NCI-H2081 (cell line): ENCODE measurements around the gene FSTL5.

Experiments
- DNase-seq, 2 experiments: peaks; one replicate each; lab custom pipeline; 2025; lab: John Stamatoyannopoulos, UW

The FSTL5 gene

DNA sequence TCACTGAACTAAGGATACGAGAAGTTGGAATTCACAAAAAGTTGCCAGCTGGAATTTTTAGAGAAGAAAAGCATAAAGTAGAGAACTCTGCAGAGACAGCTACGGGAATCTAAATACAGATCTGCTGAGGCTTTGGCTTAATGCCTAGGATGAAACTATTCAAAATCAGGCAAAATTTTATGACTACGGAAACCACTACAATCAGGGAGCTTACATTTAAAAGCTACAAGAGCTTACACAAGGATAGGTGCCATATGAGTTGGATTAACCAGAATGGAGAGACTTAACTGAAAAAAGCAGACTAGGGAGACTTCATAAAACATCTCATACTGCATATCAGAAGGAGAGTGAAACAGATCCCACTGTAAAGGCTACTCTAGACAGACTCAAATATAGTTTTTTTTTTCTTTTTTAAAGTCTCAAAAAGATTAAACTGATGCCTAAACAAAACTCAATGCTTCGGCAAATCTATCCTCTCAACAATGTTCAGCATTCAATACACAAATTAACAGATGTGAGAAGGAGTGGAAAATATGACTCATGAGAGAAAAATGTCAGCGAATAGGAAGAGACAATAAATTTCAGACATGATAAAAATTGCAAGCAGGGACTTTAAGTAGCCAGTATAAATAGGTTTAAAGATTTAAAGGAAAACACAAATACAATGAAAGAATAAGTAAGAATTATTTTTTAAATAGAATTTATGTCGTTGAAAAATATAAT lies 586.1 kb downstream of the FSTL5 start:
- no peak for DNase-seq

DNA sequence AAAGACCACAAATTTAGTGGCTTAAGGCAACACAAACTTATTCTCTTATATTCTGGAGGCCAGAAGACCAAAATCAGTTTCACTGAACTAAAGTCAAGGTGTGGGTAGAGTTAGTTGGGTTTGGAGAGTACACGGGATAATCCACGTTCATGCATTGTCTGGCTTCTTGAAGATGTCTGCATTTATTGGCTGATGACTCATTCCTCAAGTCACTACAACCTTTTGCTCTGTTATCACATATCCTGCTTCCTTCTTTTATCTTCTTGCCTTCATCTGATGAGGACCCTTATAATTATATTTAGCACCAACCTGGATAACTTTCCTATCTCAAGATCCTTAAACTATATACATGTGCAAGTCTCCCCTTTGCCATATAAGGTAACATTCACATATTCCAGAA lies 590.0 kb downstream of the FSTL5 start:
- DNase-seq: no peak

DNA sequence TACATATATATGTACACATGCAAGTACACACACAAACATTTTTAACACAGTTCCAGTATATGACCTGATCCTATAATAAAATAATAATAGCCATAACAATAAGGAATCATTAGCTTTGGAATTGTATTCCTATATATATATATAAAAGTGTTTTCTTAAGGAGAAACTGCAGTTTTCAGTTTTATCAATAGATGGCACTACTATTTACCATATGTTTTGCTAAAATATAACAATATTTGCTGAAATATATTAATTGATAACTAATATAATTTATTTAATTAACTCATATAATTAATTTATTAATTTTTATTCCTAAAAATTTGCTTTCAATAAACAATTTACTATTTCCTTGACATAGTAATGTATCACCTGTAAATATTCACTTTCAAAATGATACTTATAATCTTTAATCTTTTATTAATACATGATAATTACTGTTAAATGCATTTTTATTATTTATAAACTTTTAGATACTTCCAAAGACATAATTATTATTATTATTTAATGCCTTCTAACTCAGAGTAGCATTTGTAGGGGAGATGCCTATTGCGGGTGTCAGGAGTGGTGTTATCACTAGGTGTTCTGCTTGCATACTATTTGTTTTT lies 599.5 kb downstream of the FSTL5 start:
- no peak for DNase-seq

DNA sequence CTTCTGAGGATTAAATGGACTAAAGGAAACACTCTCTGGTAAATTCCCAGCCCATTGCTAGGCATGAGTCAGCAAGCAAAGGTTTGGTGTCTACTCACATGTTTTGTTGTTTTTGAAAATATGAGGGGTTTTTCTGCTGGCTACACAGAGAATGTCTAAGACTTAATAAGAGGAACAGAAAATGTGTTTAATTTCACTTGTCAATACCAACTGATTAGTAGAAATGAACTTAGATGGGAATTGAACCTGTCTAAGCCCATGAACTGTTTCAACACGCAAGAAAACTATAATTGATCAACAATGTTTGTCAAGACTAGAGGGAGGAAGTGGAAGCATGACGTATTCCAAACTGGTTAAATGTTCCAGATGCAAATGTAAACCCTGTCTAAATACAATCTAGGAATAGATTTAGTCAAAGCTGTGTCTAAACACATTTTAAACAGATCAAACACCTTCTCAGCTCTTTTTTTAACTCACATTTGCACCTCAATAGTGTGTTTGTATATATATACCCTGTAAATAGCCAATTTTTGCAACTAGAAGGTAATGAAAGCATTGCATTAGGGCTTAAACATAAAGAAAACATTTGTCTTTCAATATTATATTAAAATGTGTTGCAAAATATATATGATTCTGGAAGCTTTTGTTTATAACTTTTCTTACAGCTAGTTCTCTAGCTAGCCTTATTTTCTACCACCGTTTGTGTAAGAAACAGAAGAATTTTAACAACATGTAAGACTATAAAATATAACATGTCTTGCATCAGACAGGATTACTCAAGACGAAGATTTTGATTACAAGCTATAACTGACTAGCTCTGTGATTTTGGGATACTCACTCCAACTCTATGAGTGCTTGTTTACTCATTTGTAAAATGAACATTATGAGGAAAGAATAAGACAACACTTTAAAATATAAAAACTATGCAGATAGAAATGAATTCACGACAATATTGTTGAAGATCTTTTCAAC lies 607.8 kb downstream of the FSTL5 start:
- no peak for DNase-seq

DNA sequence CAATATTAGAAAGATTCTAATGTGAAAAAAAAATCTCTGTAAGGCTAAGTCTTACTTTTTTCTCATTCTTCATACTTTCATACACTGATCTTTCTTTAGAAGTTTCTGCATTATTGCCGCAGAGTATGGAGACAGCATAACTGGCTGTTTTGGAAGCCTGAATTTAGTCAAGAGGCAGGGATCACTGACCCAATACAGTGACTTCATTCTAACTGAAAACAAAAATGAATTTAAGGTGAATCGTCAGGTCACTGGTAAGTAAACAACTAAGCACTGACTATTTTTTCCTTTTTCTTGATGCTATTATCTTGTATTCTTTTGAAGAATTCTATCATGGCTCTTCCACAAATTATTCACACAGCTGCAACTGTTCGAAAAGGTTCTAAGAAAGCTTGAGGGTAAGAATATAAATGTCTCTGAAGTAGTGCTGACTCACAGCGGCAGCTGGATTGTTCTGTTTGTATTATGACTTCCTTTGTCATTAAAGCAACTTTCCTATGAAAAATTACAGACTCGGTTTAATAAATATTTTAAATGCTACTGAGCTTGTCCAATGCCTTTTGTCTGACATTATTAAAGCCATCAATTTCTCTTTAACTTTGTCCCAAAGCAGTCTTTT lies 609.3 kb downstream of the FSTL5 start:
- no peak for DNase-seq

DNA sequence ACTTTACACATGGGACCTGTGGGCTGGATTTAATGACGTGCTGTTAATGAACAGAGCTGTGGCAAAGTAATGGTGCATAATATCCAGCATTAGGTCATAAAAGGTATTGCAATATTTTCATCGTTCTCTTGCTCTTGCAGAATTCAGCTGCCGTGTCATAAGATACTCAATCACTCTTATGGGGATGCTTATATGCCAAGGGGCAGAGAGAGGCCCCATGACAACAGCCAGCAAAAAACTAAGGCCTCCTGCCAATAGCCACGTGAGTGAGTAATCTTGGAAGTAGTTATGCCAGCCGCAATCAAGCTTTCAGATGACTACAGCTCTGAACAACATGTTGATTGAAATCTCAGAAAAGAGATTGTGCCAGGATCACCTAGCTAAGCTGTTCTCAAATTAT lies 616.9 kb downstream of the FSTL5 start:
- peak in 1 of 2 experiments; percentile 10 for DNase-seq

DNA sequence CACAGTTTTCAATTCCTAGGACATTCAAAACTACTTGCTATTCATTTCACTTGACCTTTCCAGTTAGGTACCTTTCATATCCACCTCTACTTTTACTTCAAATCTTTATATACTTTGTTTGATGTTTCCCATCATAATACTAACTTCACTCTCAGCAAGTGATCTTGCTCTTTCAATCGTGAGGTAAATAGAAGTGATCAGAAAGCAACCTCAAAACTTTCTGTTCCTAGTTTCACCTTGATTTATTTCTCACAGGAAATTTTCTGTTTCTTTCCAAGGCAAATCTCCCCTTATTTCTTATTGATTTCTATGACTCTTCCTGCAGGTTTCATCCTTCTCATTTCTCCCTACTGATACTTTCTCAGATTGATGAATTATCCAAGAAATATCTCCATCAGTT lies 623.5 kb downstream of the FSTL5 start:
- no peak for DNase-seq

DNA sequence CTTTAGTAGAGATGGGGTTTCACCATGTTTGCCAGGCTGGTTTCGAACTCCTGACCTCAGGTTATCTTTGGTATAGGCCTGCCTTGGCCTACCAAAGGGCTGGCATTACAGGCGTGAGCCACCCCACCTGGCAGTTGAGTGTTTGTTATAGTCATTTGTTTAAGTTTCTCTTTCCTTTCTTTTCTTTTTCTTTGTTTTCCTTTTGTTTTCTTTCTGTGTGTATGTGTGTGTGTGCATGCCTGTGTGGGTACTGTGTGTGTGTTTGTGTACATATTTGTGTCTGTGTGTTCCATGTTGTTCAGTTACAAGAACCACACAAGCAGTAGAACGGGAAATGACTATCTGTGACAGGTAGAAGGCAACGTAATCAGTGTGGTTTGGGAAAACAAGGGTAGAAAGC lies 624.9 kb downstream of the FSTL5 start:
- no peak for DNase-seq

DNA sequence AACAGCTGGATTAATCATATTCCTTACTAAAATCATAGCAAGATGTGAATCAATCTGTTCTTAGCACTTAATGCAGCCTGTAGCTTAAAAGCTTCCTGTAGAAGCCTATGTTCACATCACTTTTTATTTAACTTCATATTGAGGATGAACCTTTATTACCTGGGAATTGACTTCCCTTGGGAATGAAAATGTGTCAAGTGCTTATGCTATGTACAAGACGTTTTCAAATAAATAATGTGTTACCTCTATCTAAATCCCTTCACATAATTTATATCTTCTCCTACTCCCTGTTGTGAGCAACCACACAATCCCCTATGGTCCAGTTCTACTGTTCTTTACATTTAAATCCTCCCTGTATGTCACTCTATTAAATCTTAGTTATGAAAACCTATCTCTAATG lies 633.1 kb downstream of the FSTL5 start:
- no peak for DNase-seq

DNA sequence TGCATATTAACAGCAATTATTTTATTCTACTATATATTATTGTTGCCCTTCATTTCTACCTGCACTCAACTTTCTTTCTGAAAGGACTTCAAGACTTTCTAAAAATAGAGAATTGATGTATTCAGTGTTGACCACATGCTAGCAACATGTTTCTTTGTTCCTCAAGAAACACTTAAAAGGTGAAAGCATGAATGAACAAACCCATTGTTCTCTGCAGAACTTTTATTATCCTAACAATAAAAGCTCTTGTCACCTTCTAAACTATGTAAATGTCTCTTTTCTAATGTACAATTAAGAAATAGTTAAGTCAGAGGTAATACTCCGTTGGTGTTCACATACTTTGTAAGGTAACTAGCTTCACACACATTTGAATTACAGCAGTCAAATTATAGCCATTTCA lies 638.7 kb downstream of the FSTL5 start:
- DNase-seq: no peak

DNA sequence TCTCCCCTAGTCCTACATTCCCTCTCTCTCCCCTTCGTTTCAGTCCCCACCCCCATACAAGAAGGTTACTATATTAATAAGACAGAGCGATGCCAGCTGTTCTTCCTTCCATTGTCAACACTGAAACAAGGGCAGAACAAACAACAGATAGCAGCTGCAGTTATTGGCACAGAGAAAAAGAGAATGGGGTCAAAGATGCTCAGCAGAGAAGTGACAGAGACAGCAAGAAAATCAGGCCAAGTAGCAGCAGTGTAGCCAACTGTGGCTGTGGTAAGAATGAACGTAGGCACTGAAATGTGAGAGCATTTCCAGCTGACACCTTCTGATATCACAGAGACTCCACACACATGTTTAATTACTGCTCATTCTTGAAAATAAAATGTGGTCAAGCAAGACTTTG lies 641.8 kb downstream of the FSTL5 start:
- peak; percentile 15 to 58 for DNase-seq

DNA sequence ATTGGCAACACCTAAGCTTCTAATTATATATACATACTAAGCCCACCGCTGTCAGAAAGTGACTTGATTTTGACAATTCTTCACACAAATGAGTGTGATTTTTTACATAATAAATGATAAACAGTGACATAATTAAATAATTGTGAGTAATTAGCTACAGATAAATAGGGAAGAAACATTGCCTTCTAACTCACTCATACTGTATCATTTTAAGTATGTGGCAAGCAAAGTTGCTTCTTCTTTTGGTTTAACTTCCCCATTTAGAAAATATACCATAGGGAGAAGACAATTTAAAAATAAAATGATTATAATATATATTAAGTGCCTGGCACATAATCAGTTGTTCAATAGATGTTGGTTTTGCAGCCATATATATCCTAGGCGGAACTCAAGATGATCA lies 644.2 kb downstream of the FSTL5 start:
- no peak for DNase-seq

DNA sequence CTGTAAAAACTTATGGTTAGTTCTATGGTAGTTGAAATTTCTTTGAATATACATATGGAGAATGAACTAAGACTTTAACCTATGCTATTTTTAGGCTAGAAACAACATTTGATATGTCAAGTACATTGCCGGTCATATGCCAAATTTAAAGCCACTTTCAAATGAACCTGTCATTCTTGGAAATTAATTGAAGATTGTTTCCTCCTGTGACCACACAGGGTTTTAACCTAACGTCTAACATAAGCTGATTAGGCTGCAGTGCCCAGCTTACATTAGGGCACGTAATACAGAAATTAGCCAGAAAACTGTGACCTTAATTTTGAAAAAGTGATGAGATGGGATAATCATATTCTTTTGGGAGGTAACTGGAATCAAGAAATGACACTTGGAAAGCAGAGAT lies 645.9 kb downstream of the FSTL5 start:
- DNase-seq: no peak

DNA sequence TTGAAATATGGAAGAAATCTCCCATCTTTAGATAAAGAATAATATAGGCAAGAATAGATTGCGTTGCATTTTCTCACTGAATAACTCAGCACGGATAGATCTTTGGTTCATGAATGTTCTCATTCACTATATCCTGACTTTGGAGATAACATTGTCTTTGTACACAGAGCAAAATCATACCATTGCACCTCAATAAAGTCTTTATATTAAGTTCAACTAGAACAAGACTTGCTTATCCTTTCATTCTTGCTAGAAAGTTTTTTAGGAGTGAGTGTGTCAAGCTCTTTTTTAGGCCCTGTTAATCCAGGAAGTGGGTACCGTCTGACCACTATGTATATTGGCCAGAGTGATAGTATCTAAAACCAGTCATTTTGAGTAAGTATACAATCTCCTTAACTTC lies 658.7 kb downstream of the FSTL5 start:
- DNase-seq: no peak

DNA sequence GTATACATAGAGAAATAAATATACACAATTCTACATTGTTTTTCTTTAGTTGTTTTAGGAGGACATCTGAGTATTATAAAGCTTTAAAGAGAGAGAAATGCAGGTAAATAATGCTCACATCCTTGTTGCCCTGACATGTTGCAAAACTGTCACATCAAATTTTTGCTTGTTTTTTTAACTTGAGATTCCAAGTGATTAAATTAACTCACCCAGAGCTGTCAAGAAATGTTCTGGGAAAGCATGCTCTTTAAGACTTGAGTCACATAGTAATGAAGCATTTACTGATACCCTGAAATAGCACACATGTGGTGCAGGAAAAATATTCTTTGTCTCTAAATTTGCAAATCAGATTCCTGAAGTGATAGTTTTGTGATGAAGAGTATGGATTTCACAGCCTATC lies 665.6 kb downstream of the FSTL5 start:
- no peak for DNase-seq

DNA sequence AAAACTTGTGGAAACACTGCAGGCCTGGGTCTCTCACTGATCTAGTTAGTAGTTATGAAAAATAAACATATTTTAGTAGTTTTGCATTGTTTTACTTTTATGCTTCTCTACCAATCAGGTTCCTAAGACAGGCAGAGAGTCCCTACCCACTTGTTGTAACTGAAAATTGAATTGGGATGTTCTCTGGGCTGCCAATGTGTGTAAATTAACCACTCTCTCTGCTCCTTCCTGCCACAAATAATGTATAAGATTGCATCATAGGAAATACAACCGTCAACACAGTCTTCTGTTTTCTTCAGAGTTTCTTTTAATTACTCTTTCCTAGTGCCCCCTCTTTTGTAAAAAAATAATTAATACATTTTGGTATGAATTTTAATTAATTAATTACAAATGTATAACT lies 677.3 kb downstream of the FSTL5 start:
- no peak for DNase-seq

DNA sequence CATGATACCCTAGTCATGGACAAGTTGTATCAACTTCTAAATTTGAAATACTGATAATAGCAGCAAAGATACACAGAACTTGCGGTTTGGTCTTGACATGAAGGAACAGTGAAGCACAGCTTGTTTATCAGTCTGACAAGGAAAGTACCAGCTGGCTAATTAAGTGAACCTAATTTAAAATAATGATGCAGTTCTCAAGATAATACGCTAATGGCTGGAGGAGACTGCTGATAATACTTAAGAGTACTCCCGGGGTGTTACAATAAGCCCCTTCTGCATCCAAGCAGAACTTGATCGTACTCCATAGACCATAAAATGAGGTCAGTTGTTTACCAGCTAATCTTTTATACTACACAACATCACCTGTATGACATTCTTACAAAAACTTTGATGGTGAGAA lies 697.5 kb downstream of the FSTL5 start:
- no peak for DNase-seq

DNA sequence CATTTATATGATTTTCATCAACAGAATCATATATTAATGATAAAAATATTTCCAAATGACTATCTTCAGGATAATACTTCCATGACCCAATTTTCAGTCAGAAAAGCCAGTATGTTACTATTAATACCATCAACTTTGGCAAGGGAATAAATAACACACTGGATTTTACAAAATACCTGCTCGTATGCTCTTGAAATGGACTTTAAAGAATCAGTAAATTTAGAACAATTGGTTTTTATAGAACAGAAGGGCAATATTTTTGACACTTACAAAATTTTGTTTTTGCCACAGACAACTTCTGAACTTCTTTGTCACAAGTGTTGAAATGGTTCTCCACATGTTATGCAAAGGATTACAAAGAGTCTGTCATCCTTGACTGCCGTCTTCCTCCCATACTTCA lies 700.4 kb downstream of the FSTL5 start:
- no peak for DNase-seq

DNA sequence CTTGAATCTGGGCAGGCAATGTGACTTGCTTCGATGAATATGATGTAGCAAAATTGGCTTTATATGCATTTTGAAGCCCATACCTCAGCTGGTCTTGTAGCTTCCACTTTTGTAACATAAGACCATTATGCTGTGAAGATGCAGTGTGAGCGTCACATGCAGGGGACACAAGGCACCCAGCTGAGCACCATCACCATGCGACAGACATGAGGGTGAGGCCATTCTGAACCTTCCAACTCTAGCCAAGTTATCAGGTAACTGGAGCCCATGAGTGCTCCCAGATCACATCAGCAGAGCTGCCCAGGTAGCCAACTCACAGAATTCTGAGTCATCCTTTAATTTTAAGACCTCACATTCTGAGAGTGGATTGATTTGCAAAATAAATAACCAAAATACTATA lies 705.9 kb downstream of the FSTL5 start:
- DNase-seq: no peak

DNA sequence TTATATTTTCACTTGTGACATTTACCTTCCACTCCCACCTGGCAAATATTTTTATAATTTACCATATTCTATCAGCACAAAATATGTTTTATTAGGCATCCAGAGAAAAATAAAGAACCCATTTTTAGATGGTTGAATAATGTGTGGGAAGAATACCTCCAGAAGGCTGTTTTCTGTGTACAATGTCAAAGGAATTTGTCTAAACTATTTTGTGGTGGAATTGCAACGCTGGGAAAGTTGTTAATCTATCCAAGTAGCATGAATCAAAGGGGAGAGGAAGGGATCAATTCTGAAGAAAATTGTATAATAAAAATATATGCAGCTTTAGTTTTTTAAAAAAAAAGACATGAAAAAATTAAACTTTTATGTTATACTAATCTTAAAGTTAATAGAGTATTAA lies 706.5 kb downstream of the FSTL5 start:
- DNase-seq: no peak

DNA sequence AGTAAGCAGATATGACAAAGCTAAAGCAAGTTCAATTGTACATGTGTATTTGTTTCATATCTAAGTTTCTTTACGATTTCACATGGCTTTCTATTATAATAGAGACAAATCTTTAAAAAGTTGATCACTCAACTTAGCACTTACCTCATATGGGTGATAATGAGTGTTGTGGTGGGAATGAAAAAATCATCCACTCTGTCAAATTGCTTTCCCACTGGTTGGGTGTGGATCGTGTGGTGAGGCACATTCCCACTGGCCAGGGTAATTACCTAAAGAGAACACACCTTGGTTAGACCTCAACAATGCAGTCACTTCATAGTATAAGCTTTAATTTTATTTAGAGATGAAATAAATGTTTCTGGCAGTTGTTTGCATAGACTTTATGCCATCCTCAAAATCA lies 708.9 kb downstream of the FSTL5 start:
- DNase-seq: no peak

DNA sequence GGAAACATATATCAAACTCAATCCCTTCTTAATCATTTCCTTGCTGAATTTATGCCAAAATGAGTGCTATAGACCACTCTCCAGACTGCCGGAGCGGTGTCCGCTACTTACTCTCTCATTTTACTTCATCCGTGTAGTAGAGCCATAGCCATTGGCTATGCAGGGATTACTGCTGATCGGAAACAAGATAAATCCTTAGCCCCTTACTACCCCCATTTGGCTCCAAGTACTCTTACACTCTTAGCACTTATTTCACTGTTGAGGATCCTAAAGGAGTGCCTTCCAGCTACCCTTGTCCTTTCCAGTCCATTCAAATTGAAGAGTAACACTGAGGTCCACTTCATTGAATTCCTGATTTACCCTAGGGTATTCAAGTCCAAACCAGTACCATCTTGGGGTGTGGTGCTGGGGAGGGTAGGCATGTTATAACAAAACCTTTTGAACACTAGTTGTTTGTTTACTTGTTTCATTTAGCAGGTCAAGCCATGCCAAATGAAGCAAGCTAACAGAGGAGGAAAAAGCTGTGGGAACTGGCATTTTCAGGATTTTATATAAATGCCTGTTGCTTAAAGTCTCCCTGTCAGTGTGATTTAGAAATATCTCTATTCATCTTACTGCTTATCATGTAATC lies 715.1 kb downstream of the FSTL5 start:
- no peak for DNase-seq
